GM19438 (cell line): ENCODE measurements around the gene ATG13.

Source experiments
- ATAC-seq: cut with Tn5 transposase; IDR thresholded peaks from one replicate; pipeline ENCODE4 v1.9.1; 2021; ENCODE audit warnings: low read depth; ENCODE audit not compliant: unreplicated experiment

Gene ATG13

DNA sequence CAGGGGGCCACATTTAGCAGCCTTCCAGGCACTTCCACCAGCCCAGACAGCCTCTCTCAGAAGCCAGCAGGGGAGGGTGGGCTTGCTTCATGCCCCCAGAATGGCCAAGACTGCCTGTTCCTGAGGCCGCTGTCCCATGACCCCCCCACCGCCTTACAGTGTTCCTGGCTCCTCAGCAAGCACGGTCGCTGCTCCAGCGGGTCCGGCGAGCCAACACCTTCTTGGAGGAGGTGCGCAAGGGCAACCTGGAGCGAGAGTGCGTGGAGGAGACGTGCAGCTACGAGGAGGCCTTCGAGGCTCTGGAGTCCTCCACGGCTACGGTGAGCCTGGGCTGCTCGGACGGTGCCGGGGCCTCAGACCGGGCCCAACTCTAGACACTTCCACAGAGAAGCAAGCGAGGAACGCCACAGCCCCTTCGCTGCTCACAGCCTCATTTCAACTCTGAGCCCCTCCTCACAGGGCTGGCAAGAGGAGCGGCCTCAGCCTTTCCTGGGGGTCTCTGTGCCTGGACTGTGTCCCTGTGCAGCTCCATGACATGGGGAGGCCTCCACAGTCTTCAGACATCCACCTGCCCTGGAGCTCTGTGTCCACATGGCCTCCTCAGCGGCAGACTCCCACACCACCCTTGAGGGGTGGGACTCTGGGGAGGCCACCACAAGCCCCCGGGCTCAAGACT lies 102.3 kb downstream of the ATG13 start:
- ATAC-seq: no peak

DNA sequence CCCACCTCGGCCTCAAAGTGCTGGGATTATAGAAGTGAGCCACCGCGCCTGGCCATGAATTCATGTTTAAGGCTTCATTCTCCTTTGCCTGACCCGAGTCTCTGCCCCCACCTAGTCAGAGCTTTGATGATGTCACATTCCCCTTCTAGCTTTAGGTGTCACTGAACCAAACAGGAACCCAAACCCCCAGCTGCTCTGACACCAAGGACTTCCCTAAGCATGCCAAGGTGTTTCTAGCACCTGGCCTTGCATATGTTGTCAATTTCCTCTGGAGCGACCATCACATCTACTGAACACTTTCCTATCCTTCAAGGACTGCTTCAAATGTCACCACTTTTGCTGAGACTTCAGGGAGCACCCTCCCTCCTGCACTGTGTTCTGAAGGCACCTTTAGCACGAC lies 103.9 kb downstream of the ATG13 start:
- ATAC-seq: no peak

DNA sequence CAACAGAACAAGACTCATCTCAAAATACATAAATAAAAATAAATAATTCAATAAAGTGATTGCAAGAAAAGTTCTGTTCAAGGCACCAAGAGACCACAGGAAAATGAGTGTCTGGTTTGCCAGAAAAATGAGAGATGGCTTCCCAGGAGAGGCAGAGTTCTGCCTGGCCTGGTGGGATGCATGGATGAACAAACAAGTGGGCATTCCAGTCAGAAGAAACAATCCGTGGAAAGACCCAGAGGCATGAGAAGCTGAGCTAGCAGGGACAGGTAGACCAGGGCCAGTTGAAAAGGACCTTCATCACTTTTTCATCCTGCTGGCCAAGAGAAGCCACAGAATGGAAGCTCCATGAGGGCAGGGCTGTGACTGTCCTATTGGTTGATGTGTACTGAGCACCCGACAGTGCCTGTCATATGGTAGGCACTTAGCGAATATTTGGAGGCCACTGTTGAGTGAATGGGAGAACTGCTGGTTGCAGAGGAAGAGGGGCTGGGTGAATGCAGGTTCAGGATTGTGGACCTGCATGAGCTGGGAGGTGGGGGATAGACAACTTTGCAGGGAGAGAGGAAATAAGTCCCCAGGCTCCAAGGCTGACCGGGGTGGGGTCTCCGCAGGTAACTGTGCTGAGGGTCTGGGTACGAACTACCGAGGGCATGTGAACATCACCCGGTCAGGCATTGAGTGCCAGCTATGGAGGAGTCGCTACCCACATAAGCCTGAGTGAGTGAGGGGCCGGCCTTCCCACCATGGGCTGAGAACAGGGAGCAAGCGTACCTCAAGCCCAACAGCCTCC lies 105.4 kb downstream of the ATG13 start:
- no peak for ATAC-seq

DNA sequence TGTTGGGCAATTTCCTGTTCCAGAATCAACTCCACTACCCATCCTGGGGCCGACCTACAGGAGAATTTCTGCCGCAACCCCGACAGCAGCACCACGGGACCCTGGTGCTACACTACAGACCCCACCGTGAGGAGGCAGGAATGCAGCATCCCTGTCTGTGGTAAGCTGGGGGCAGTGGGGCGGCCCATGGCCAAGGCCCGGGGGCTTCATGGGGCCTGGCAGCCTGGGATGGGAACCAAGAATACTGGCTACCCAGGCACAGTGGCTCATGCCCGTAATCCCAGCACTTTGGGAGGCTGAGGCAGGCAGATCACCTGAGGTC lies 106.0 kb downstream of the ATG13 start:
- ATAC-seq: no peak

DNA sequence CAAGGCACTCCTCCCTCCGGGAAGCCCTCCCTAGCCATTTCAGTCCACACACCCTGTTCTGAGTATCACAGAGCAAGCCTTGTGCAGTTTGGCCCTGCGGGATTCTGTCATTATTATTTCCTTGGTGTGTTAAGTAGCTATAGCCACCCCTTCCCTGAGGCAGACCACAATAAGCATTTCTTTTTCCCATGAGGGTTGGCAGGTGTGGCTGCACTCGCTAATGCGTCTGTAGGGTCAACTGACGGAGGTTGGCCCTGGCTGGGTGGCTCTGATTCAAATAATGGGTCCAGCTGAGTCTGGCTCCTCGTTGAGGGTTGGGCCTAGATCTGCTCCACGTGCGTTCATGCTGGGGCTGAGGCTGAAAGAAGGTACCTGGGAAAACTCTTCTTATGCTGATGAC lies 106.7 kb downstream of the ATG13 start:
- no peak for ATAC-seq
